GM23338 (cell line): ENCODE measurements around the gene EMILIN3. TPM values are rescaled to one million over a fixed set of nuclear protein-coding genes. Genes with fewer than 3 reads are reported as not detected.

ENCODE experiments used
- ATAC-seq: fragments of 200-7000 bp; cut with Tn5 transposase; 3 replicates; pipeline ENCODE4 v1.9.1; 2020
- DNase-seq: peaks from one replicate; pipeline ENCODE4 v3.0.0-alpha.2; 2015; ENCODE audit warnings: low spot score
- H2AFZ ChIP-seq: fragments of 200-600 bp; sonication (generic); 2 replicates; pipeline ENCODE4 v1.8.0; 2016; ENCODE audit warnings: antibody characterized with exemption, mild to moderate bottlenecking, moderate library complexity
- H3F3A ChIP-seq: fragments of 200-600 bp; sonication (generic); replicated peaks from 2 replicates; pipeline ENCODE4 v1.8.0; 2017; ENCODE audit warnings: antibody characterized with exemption, mixed run types, low read depth
- H3K27ac ChIP-seq: fragments of 200-600 bp; sonication (generic); 2 replicates; pipeline ENCODE4 v1.6.1; 2016; ENCODE audit warnings: low read depth
- H3K27me3 ChIP-seq: fragments of 200-600 bp; sonication (generic); 2 replicates; pipeline ENCODE4 v1.8.0; 2016; ENCODE audit warnings: mild to moderate bottlenecking, mixed run types, moderate library complexity; ENCODE audit not compliant: insufficient read depth
- H3K36me3 ChIP-seq: fragments of 200-600 bp; sonication (generic); 2 replicates; pipeline ENCODE4 v1.8.0; 2016; ENCODE audit warnings: mild to moderate bottlenecking; ENCODE audit not compliant: insufficient read depth
- H3K4me1 ChIP-seq: fragments of 200-600 bp; sonication (generic); 2 replicates; pipeline ENCODE4 v1.8.0; 2016; ENCODE audit warnings: mild to moderate bottlenecking, moderate library complexity; ENCODE audit not compliant: insufficient read depth
- H3K4me2 ChIP-seq: fragments of 200-600 bp; sonication (generic); 2 replicates; pipeline ENCODE4 v1.7.1; 2017; ENCODE audit warnings: mixed run types
- H3K4me3 ChIP-seq: fragments of 200-600 bp; sonication (generic); 2 replicates; pipeline ENCODE4 v1.6.1; 2016; ENCODE audit warnings: mixed run types
- H3K79me2 ChIP-seq: fragments of 200-600 bp; sonication (generic); replicated peaks from 2 replicates; pipeline ENCODE4 v1.8.0; 2017; ENCODE audit warnings: mild to moderate bottlenecking; ENCODE audit not compliant: insufficient read depth
- H3K9me2 ChIP-seq: fragments of 200-600 bp; sonication (generic); 2 replicates; pipeline ENCODE4 v1.8.0; 2017; ENCODE audit not compliant: insufficient read depth
- H4K20me1 ChIP-seq: fragments of 200-600 bp; sonication (generic); replicated peaks from 2 replicates; pipeline ENCODE4 v1.8.0; 2017; ENCODE audit warnings: mild to moderate bottlenecking; ENCODE audit not compliant: insufficient read depth
- H3K27ac Mint-ChIP-seq: 2 replicates; pipeline ENCODE4 v1.8.0; 2020; ENCODE audit warnings: inconsistent platforms, mild to moderate bottlenecking, moderate library complexity, mixed read lengths
- H3K27me3 Mint-ChIP-seq: 3 replicates; pipeline ENCODE4 v1.8.0; 2022; ENCODE audit warnings: low read depth, mild to moderate bottlenecking, moderate library complexity, mixed read lengths, inconsistent platforms; ENCODE audit not compliant: insufficient read depth, poor library complexity
- H3K36me3 Mint-ChIP-seq: 3 replicates; pipeline ENCODE4 v1.8.0; 2021; ENCODE audit warnings: low read depth, mild to moderate bottlenecking, inconsistent platforms, moderate library complexity, mixed read lengths
- H3K4me1 Mint-ChIP-seq: 3 replicates; pipeline ENCODE4 v1.8.0; 2020; ENCODE audit warnings: mild to moderate bottlenecking, inconsistent platforms, mixed read lengths
- H3K4me3 Mint-ChIP-seq: 3 replicates; pipeline ENCODE4 v1.8.0; 2021; ENCODE audit warnings: moderate library complexity, mild to moderate bottlenecking, inconsistent platforms, mixed read lengths
- H3K9me3 Mint-ChIP-seq: 3 replicates; pipeline ENCODE4 v1.8.0; 2020; ENCODE audit warnings: moderate library complexity, mild to moderate bottlenecking, inconsistent platforms, mixed read lengths
- CREB1 ChIP-seq: fragments of 250-450 bp; sonication (Bioruptor Pico); IDR thresholded peaks from 2 replicates; pipeline ENCODE4 v1.5.0; 2020; ENCODE audit warnings: low read depth, mild to moderate bottlenecking, moderate library complexity
- NANOG ChIP-seq: IDR thresholded peaks from 2 replicates; pipeline ENCODE4 v1.6.1; 2016; ENCODE audit warnings: antibody characterized with exemption, borderline replicate concordance
- STAT1 ChIP-seq: IDR thresholded peaks from one replicate; pipeline ENCODE4 v1.6.1; 2016; ENCODE audit warnings: antibody characterized with exemption; ENCODE audit not compliant: unreplicated experiment
- ZNF114 ChIP-seq: fragments of 250-450 bp; sonication (Bioruptor Pico); IDR thresholded peaks from 2 replicates; pipeline ENCODE4 v1.5.0; 2020; ENCODE audit warnings: mild to moderate bottlenecking, moderate library complexity
- polyA plus RNA-seq: library from polyadenylated mRNA; unstranded; fragments of >200 nt; fragmentation: Nextera tagmentation; extraction: Ambion mirVana; gene quantifications from 2 replicates; pipeline ENCODE4 v1.2.1, GENCODE V29; 2016
- total RNA-seq: library from RNA; depleted of rRNA; stranded (reverse); fragments of >200 nt; shearing (Covaris generic); gene quantifications from 2 replicates; pipeline ENCODE4 v1.2.3, GENCODE V29; 2014
- TF ChIP-seq, protein P1 (sequence below): IDR thresholded peaks from 2 replicates; pipeline ENCODE4 v1.6.1; 2016; ENCODE audit warnings: antibody characterized with exemption
- TF ChIP-seq, protein P2 (sequence below): fragments of 250-450 bp; sonication (Bioruptor Pico); IDR thresholded peaks from 2 replicates; pipeline ENCODE4 v1.5.0; 2020; ENCODE audit warnings: mild to moderate bottlenecking, moderate library complexity
- TF ChIP-seq, protein P3 (sequence below), 2 experiments: fragments of 200-600 bp in 1 of 2; sonication (generic) in 1 of 2; conservative IDR thresholded peaks; 2 replicates each; pipeline versions ENCODE4 v1.5.1 to v1.6.1; 2016 to 2017; ENCODE audit warnings: antibody characterized with exemption in 2 of 2, low read depth in 2 of 2, mild to moderate bottlenecking in 2 of 2, moderate library complexity in 1 of 2

The EMILIN3 gene
- total and polyA plus RNA-seq, 2 experiments from 2014 or later, result 0.53 to 6.6 TPM

DNA sequence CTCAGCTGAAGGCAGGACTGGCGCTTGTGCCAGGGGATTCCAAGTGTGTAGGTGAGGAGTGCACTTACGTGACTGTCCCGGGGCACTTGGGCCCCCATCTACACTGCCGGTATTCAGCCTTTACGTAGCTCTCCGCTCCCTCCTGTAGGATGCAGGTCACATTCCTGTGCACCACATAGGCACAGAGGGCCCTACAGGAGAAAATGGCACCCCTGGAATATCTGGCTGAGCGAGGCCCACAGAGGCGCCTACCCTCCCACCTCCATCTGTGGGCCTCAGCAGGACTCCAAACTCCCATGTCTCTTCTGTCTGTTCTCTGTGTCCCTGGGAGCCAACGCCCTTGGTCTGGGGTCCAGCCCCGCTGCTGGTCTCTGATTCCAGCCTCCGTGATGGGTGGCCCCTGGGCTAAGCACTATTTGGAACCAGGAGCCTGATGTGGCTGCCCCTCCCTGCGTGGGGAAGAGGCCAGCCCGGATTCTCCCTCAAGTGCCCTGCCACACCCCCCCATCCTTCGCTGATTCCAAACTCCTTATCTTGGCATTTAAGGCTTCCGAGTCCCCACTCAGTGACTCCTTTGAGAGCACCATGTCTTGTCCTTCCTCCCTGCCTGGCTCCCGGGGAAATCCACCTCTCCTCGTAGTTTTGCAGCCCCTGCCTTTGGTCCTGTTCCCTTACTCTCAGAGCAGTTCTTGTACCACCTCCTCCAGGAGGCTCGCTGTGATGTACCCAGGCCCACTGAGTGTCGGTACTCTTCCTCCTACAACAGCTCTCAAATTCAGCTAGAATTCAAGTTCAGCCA lies 1.5 kb downstream of the EMILIN3 start (continued):
- TF ChIP-seq, protein P1, sequence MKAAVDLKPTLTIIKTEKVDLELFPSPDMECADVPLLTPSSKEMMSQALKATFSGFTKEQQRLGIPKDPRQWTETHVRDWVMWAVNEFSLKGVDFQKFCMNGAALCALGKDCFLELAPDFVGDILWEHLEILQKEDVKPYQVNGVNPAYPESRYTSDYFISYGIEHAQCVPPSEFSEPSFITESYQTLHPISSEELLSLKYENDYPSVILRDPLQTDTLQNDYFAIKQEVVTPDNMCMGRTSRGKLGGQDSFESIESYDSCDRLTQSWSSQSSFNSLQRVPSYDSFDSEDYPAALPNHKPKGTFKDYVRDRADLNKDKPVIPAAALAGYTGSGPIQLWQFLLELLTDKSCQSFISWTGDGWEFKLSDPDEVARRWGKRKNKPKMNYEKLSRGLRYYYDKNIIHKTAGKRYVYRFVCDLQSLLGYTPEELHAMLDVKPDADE, result no peak

DNA sequence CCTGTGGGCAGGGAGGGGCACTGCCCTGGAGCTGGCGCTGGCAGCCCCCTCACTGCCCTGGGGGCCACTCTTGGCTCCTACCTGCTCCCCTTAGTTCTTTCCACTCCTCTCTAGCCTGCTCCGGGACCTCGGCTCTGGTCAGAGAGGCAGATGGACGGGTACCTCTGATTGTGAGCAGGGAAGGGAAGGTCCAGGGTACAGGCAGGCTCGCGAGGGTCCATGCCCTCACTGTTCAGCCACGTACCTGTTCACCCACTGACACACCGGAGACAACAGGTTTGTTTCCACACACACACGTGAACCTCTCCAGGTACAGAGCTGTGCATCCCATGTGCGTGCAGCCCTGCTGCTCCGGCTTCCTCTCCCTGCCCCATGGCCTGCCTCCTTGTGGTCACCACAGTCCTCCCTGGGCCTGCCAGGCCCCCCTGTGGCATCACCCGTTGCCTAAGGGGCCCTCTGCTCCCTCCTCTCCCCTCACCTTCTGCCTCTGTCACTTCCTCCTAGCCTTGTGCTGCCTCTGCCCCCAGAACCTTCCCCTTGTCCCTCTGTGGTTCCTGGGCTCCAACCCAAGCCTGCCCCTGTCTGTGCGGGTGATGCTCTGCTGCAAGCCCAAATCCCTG lies 2.3 kb downstream of the EMILIN3 start:
- TF ChIP-seq CREB1 (CRISPR knock-in tag), result no peak
- TF ChIP-seq, protein P2, sequence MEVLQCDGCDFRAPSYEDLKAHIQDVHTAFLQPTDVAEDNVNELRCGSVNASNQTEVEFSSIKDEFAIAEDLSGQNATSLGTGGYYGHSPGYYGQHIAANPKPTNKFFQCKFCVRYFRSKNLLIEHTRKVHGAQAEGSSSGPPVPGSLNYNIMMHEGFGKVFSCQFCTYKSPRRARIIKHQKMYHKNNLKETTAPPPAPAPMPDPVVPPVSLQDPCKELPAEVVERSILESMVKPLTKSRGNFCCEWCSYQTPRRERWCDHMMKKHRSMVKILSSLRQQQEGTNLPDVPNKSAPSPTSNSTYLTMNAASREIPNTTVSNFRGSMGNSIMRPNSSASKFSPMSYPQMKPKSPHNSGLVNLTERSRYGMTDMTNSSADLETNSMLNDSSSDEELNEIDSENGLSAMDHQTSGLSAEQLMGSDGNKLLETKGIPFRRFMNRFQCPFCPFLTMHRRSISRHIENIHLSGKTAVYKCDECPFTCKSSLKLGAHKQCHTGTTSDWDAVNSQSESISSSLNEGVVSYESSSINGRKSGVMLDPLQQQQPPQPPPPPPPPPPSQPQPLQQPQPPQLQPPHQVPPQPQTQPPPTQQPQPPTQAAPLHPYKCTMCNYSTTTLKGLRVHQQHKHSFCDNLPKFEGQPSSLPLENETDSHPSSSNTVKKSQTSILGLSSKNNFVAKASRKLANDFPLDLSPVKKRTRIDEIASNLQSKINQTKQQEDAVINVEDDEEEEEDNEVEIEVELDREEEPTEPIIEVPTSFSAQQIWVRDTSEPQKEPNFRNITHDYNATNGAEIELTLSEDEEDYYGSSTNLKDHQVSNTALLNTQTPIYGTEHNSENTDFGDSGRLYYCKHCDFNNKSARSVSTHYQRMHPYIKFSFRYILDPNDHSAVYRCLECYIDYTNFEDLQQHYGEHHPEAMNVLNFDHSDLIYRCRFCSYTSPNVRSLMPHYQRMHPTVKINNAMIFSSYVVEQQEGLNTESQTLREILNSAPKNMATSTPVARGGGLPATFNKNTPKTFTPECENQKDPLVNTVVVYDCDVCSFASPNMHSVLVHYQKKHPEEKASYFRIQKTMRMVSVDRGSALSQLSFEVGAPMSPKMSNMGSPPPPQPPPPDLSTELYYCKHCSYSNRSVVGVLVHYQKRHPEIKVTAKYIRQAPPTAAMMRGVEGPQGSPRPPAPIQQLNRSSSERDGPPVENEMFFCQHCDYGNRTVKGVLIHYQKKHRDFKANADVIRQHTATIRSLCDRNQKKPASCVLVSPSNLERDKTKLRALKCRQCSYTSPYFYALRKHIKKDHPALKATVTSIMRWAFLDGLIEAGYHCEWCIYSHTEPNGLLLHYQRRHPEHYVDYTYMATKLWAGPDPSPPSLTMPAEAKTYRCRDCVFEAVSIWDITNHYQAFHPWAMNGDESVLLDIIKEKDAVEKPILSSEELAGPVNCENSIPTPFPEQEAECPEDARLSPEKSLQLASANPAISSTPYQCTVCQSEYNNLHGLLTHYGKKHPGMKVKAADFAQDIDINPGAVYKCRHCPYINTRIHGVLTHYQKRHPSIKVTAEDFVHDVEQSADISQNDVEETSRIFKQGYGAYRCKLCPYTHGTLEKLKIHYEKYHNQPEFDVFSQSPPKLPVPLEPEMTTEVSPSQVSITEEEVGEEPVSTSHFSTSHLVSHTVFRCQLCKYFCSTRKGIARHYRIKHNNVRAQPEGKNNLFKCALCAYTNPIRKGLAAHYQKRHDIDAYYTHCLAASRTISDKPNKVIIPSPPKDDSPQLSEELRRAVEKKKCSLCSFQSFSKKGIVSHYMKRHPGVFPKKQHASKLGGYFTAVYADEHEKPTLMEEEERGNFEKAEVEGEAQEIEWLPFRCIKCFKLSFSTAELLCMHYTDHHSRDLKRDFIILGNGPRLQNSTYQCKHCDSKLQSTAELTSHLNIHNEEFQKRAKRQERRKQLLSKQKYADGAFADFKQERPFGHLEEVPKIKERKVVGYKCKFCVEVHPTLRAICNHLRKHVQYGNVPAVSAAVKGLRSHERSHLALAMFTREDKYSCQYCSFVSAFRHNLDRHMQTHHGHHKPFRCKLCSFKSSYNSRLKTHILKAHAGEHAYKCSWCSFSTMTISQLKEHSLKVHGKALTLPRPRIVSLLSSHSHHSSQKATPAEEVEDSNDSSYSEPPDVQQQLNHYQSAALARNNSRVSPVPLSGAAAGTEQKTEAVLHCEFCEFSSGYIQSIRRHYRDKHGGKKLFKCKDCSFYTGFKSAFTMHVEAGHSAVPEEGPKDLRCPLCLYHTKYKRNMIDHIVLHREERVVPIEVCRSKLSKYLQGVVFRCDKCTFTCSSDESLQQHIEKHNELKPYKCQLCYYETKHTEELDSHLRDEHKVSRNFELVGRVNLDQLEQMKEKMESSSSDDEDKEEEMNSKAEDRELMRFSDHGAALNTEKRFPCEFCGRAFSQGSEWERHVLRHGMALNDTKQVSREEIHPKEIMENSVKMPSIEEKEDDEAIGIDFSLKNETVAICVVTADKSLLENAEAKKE, result no peak
- TF ChIP-seq, protein P3, sequence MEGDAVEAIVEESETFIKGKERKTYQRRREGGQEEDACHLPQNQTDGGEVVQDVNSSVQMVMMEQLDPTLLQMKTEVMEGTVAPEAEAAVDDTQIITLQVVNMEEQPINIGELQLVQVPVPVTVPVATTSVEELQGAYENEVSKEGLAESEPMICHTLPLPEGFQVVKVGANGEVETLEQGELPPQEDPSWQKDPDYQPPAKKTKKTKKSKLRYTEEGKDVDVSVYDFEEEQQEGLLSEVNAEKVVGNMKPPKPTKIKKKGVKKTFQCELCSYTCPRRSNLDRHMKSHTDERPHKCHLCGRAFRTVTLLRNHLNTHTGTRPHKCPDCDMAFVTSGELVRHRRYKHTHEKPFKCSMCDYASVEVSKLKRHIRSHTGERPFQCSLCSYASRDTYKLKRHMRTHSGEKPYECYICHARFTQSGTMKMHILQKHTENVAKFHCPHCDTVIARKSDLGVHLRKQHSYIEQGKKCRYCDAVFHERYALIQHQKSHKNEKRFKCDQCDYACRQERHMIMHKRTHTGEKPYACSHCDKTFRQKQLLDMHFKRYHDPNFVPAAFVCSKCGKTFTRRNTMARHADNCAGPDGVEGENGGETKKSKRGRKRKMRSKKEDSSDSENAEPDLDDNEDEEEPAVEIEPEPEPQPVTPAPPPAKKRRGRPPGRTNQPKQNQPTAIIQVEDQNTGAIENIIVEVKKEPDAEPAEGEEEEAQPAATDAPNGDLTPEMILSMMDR (conservative IDR thresholded peaks at IDR 0.05; ENCODE audit: low read depth in 2 of 2), result 0 out of 4 replicates have a peak, but pooled peaks of 1 of the 2 experiments have one; percentile 8
- TF ChIP-seq STAT1, result no peak
- TF ChIP-seq ZNF114 (CRISPR knock-in tag), result no peak
- no peak for TF ChIP-seq NANOG
- TF ChIP-seq, protein P1, result no peak

More for the DNA sequence above, 2.3 kb downstream of the EMILIN3 start:
- no peak overlapping the region for H3K27ac ChIP-seq
- no peak for DNase-seq
- no peak overlapping the region for H2AFZ ChIP-seq
- H3K36me3 ChIP-seq, result no peaks in the 10 kb centered on the region
- Mint-ChIP-seq H3K9me3 (no peaks in the 10 kb centered on the region), H3K27me3 (peaks cover 34% of the 10 kb centered on the region), H3K27ac (no peak overlapping the region), H3K4me3 (no peak overlapping the region), H3K36me3 (no peaks in the 10 kb centered on the region; the same call in 2 of the 3 replicates), H3K4me1 (peaks cover 11% of the 10 kb centered on the region)
- no peaks in the 10 kb centered on the region for H3K9me2 ChIP-seq
- H3F3A ChIP-seq, result peaks cover 7% of the 10 kb centered on the region; the same call in 1 of the 2 replicates
- no peak for ATAC-seq
- H3K4me2 ChIP-seq, result no peak overlapping the region
- H3K27me3 ChIP-seq, result peaks cover 48% of the 10 kb centered on the region
- no peak overlapping the region for H3K4me3 ChIP-seq
- H4K20me1 ChIP-seq, result no peaks in the 10 kb centered on the region
- H3K4me1 ChIP-seq, result peaks cover 5% of the 10 kb centered on the region; the same call in 1 of the 2 replicates
- H3K79me2 ChIP-seq, result no peaks in the 10 kb centered on the region
